ENCODE data around the gene PRPF31.

- TF ChIP-seq CTCF (IDR thresholded peaks at IDR 0.05): no peak
- no peak for TF ChIP-seq POLR2A (IDR thresholded peaks at IDR 0.05)
These were observed 20.7 kb downstream of the PRPF31 start for GRCh38 chr19:54136086-54136863.
